K562 (cell line): ENCODE results near the gene FUZ. TPM values are rescaled to one million over a fixed set of nuclear protein-coding genes. Genes with fewer than 3 reads are reported as not detected.

Experiments
- ARID3A ChIP-seq: IDR thresholded peaks from 2 replicates; pipeline ENCODE4 v1.6.1; 2012; ENCODE audit warnings: low read depth, low read length, improper control_type of control experiment, borderline replicate concordance
- ARNT ChIP-seq, 2 experiments: fragments of 450-650 bp; IDR thresholded peaks; 2 replicates each; pipeline ENCODE4 v1.6.1; 2016; ENCODE audit warnings: mild to moderate bottlenecking in 1 of 2
- CBX1 ChIP-seq: sonication (generic); IDR thresholded peaks from 2 replicates; pipeline ENCODE4 v1.6.1; 2016; ENCODE audit warnings: antibody characterized with exemption, low read depth, mild to moderate bottlenecking
- CC2D1A ChIP-seq: fragments of 450-650 bp; IDR thresholded peaks from 2 replicates; pipeline ENCODE4 v1.6.1; 2017; ENCODE audit warnings: mild to moderate bottlenecking
- EP400 ChIP-seq: fragments of 450-650 bp; IDR thresholded peaks from 2 replicates; pipeline ENCODE4 v1.6.1; 2017; ENCODE audit warnings: antibody characterized with exemption, mild to moderate bottlenecking, moderate library complexity
- FIP1L1 ChIP-seq: fragments of 200-400 bp; formaldehyde crosslinking; IDR thresholded peaks from 2 replicates; pipeline ENCODE4 v1.6.1; 2018; ENCODE audit warnings: mild to moderate bottlenecking, low read depth, low read length; ENCODE audit not compliant: poor library complexity, severe bottlenecking
- FOXO4 ChIP-seq: fragments of 450-650 bp; formaldehyde crosslinking; IDR thresholded peaks from 2 replicates; pipeline ENCODE4 v1.4.0; 2020; ENCODE audit warnings: mild to moderate bottlenecking, moderate library complexity
- HES1 ChIP-seq: fragments of 450-650 bp; IDR thresholded peaks from 2 replicates; pipeline ENCODE4 v1.6.1; 2016; ENCODE audit warnings: low read depth, mild to moderate bottlenecking, moderate library complexity
- LEF1 ChIP-seq: fragments of 450-650 bp; IDR thresholded peaks from 2 replicates; pipeline ENCODE4 v1.6.1; 2016; ENCODE audit warnings: mild to moderate bottlenecking
- NFE2 ChIP-seq: IDR thresholded peaks from 2 replicates; pipeline ENCODE4 v1.6.1; 2014; ENCODE audit warnings: antibody characterized with exemption, low read depth
- NFYB ChIP-seq: IDR thresholded peaks from 2 replicates; pipeline ENCODE4 v1.6.1; 2011; ENCODE audit warnings: mild to moderate bottlenecking, moderate library complexity; ENCODE audit not compliant: insufficient read length; ENCODE audit errors: extremely low read depth
- NUFIP1 ChIP-seq: fragments of 450-650 bp; IDR thresholded peaks from 2 replicates; pipeline ENCODE4 v1.6.1; 2018; ENCODE audit not compliant: partially characterized antibody
- PHTF2 ChIP-seq: fragments of 250-450 bp; sonication (Bioruptor Pico); IDR thresholded peaks from 2 replicates; pipeline ENCODE4 v1.5.0; 2021; ENCODE audit warnings: mild to moderate bottlenecking
- PREB ChIP-seq: sonication (generic); formaldehyde crosslinking; IDR thresholded peaks from 2 replicates; pipeline ENCODE4 v1.8.1; 2023; ENCODE audit warnings: mild to moderate bottlenecking, missing genetic modification reagents
- RNF219 ChIP-seq: fragments of 250-450 bp; sonication (Bioruptor Pico); IDR thresholded peaks from 2 replicates; pipeline ENCODE4 v1.5.0; 2022; ENCODE audit warnings: mild to moderate bottlenecking
- SETDB1 ChIP-seq: IDR thresholded peaks from one replicate; pipeline ENCODE4 v1.6.1; 2012; ENCODE audit warnings: low read length, control low read depth, inconsistent platforms
- U2AF2 ChIP-seq: fragments of 200-400 bp; formaldehyde crosslinking; optimal IDR thresholded peaks from 2 replicates; pipeline ENCODE3; 2017; ENCODE audit warnings: low read depth, mild to moderate bottlenecking, low read length
- ZNF184 ChIP-seq: sonication (generic); formaldehyde crosslinking; IDR thresholded peaks from 2 replicates; pipeline ENCODE4 v1.5.0; 2020; ENCODE audit warnings: missing genetic modification reagents
- ZNF57 ChIP-seq: fragments of 450-650 bp; formaldehyde crosslinking; IDR thresholded peaks from 2 replicates; pipeline ENCODE4 v1.4.0; 2020; ENCODE audit warnings: mild to moderate bottlenecking, moderate library complexity
- polyA plus RNA-seq, 8 experiments: library from polyadenylated mRNA; depleted of rRNA in 4 of 8; stranded (reverse) in 5 of 8; unstranded in 3 of 8; fragments of >200 nt; fragmentation: Nextera tagmentation in 2 of 8; fragmentation: Illumina TruSeq in 1 of 8; extraction: Ambion mirVana in 2 of 8; extraction: Trizol in 1 of 8; gene quantifications; 2 replicates each; pipeline versions ENCODE4 v1.2.1 to v1.2.3, GENCODE V29; 2011 to 2014; ENCODE audit warnings: inconsistent platforms in 1 of 8, missing spikeins in 1 of 8
- total RNA-seq, 7 experiments: library from RNA; depleted of rRNA in 6 of 7; stranded (reverse); fragments of >200 nt in 6 of 7; fragmentation: Illumina TruSeq in 2 of 7; extraction: Trizol in 2 of 7; gene quantifications; 2 replicates each; pipeline versions ENCODE4 v1.2.1 to v1.2.3, GENCODE V29; 2011 to 2021; ENCODE audit warnings: low replicate concordance in 1 of 7

Gene FUZ
- total and polyA plus RNA-seq, 9 of the 15 experiments (the other 6 are each of a cell fraction or from before 2014, with no cell fraction given) = 0.17 to 7.6 (median 3.6) TPM; not detected in 1

GRCh38 chr19:49847731-49848696 is 34.9 kb upstream of the FUZ start (continued):
- TF ChIP-seq U2AF2 (no peak), CBX1 (no peak), PREB (CRISPR knock-in tag) (no peak), EP400 (no peak; the same call in 1 of the 2 replicates), HES1 (no peak), NFYB (peak; percentile 73), ZNF184 (CRISPR knock-in tag) (no peak), FIP1L1 (no peak), PHTF2 (CRISPR knock-in tag) (no peak), ARID3A (no peak), CC2D1A (0 out of 2 replicates have a peak, but pooled peaks have one; percentile 14), NFE2 (peak; percentile 55), ARNT (IDR thresholded peaks at IDR 0.05) (no peak), SETDB1 (no peak), ZNF57 (CRISPR knock-in tag) (no peak), RNF219 (no peak), LEF1 (peak; percentile 48; the same call in 1 of the 2 replicates), NUFIP1 (no peak), FOXO4 (CRISPR knock-in tag) (no peak)
